Left lung (tissue), 10 donors: ENCODE data around the gene PCNA. TPM values are rescaled to one million over a fixed set of nuclear protein-coding genes. Genes with fewer than 3 reads are reported as not detected.

Experiments
- ATAC-seq: fragments of 200-7000 bp; cut with Tn5 transposase; one replicate; pipeline ENCODE4 v1.9.1; 2020; ENCODE audit warnings: moderate library complexity
- DNase-seq, 4 donors: peaks; one replicate each; pipeline ENCODE4 v3.0.0-alpha.2; 2013 to 2020
- H3K27ac ChIP-seq, 2 donors: fragments of 200-600 bp; sonication (generic) in 1 of 2; one replicate each; pipeline versions ENCODE4 v1.5.0 to v1.8.0; 2020 to 2021
- H3K27me3 ChIP-seq, 2 donors: fragments of 200-600 bp; sonication (generic) in 1 of 2; one replicate each; pipeline versions ENCODE4 v1.5.0 to v1.8.0; 2020 to 2021
- H3K36me3 ChIP-seq, 2 donors: fragments of 200-600 bp; sonication (generic) in 1 of 2; one replicate each; pipeline versions ENCODE4 v1.5.0 to v1.8.0; 2020 to 2021
- H3K4me1 ChIP-seq, 2 donors: fragments of 200-600 bp; one replicate each; pipeline ENCODE4 v1.8.0; 2021
- H3K4me3 ChIP-seq, 2 donors: fragments of 200-600 bp; sonication (generic) in 1 of 2; one replicate each; pipeline versions ENCODE4 v1.5.0 to v1.8.0; 2020 to 2021; ENCODE audit warnings: mild to moderate bottlenecking in 1 of 2
- H3K9me3 ChIP-seq, 2 donors: fragments of 200-600 bp; sonication (generic) in 1 of 2; one replicate each; pipeline versions ENCODE4 v1.5.0 to v1.8.0; 2020 to 2021
- intact Hi-C, 2 donors: fragments of 100-400 bp; cut with DNase I; formaldehyde crosslinking; loops; one replicate each; pipeline versions ENCODE4 v1.11.2 to v1.14.2; 2022
- polyA plus RNA-seq, 6 donors: library from polyadenylated mRNA; unstranded; fragments of 120-200 nt; gene quantifications; one replicate each; pipeline ENCODE4 v1.2.1, GENCODE V29; 2013; ENCODE audit not compliant: insufficient read length in 6 of 6
- total RNA-seq, 2 donors: library from RNA; stranded (reverse); fragmentation: NEBNext Ultra II Directional; extraction: Animal tissue kit (Norgen Biotek cat#: 25700); gene quantifications; one replicate each; pipeline ENCODE4 v1.2.1, GENCODE V29; 2021
- TF ChIP-seq, protein P1 (sequence below), 2 donors: fragments of 200-600 bp; sonication (generic) in 1 of 2; IDR thresholded peaks; one replicate each; pipeline versions ENCODE4 v1.5.0 to v1.8.0; 2021; ENCODE audit warnings: antibody characterized with exemption in 2 of 2
- donor health status: DM: no; HTN: yes; CAD: no.
- donor health status: DM: no; HTN: no; CAD: no.

PCNA gene
- total and polyA plus RNA-seq, 8 donors, result 80.4 to 171 (median 130) TPM

DNA sequence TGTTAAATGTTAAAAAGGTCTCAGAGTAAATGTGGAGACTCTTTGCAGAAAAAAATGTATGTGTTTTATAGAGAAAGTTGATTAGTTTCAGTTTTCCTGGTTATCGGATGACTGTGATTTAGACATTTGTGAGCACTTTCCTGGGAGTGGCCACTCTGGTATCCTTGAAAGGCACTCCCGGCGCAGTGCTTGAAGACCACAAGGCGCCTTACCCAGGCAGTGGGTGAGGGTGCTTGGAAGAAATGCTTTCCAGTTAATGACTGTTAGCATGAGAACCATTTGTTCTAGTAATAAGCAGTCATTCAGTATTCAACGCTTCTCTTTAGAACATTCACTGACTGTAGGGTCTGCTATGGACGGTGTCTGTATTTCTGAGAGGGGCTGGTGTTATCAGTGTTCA, 14.2 kb upstream of the PCNA start:
- DNase-seq (peak in 1 of 4 donors; percentile 63), ATAC-seq (peak; percentile 97)
- Histone ChIP-seq H3K4me1 (peaks cover 9 to 26% of the 10 kb centered on the region in 2 donors), H3K27me3 (no peaks in the 10 kb centered on the region), H3K27ac (peak overlapping the region in 1 of 2 donors; percentile 16), H3K36me3 (no peaks in the 10 kb centered on the region), H3K4me3 (no peak overlapping the region), H3K9me3 (no peaks in the 10 kb centered on the region)
- TF ChIP-seq, protein P1, sequence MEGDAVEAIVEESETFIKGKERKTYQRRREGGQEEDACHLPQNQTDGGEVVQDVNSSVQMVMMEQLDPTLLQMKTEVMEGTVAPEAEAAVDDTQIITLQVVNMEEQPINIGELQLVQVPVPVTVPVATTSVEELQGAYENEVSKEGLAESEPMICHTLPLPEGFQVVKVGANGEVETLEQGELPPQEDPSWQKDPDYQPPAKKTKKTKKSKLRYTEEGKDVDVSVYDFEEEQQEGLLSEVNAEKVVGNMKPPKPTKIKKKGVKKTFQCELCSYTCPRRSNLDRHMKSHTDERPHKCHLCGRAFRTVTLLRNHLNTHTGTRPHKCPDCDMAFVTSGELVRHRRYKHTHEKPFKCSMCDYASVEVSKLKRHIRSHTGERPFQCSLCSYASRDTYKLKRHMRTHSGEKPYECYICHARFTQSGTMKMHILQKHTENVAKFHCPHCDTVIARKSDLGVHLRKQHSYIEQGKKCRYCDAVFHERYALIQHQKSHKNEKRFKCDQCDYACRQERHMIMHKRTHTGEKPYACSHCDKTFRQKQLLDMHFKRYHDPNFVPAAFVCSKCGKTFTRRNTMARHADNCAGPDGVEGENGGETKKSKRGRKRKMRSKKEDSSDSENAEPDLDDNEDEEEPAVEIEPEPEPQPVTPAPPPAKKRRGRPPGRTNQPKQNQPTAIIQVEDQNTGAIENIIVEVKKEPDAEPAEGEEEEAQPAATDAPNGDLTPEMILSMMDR (IDR thresholded peaks at IDR 0.05), result no peak
- intact Hi-C loops, result no loop called here

DNA sequence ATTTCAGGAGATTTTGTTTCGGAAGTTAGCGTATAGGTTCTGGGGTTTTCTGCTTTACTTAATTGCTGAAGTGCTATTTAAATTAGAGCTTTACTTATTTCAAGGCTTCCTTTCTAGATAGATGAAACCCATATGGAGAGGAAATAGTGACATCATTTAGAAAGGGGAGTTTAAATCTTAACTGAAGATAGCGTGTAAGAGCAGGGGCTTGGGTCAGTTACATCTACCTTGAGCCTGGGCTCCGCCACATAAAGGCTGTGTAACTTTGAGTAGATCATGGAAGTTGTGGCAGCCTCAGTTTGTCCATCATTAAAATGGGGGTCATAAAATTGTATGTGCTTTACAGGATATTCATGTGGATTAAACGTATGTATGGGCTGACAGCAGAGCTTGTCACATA, 11.7 kb upstream of the PCNA start:
- H3K4me3 ChIP-seq, result no peak overlapping the region
- DNase-seq, result no peak
- H3K4me1 ChIP-seq, result peaks cover 19 to 40% of the 10 kb centered on the region in 2 donors
- no peak for ATAC-seq
- no peaks in the 10 kb centered on the region for H3K9me3 ChIP-seq
- H3K27ac ChIP-seq, result no peak overlapping the region
- intact Hi-C loops, result no loop called here
- no peaks in the 10 kb centered on the region for H3K27me3 ChIP-seq
- no peaks in the 10 kb centered on the region for H3K36me3 ChIP-seq
- TF ChIP-seq, protein P1 (IDR thresholded peaks at IDR 0.05), result no peak

DNA sequence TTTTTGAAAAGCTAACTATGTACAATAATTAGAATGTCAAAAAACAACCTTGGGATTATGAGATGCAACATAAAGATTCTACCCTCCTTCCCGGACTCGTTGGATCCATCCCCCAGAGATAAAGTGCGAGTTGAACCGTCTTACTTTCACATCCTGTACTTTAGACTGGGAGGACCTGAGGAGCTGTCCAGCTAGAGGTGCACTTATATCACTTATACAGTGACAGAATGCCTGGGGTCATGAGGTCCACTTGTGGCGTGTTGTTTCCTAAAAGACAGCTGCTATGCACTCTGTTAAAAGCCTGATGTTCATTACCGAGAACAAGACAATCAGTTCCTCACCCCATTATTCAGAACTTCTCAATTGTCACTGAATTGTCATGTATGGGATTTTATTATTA, 9.1 kb upstream of the PCNA start:
- ATAC-seq, result no peak
- Histone ChIP-seq H3K4me3 (peak overlapping the region in 1 of 2 donors; percentile 94), H3K27ac (peak overlapping the region in 1 of 2 donors; percentile 97), H3K27me3 (no peaks in the 10 kb centered on the region), H3K36me3 (no peaks in the 10 kb centered on the region), H3K9me3 (no peaks in the 10 kb centered on the region), H3K4me1 (peaks cover 14 to 39% of the 10 kb centered on the region in 2 donors)
- DNase-seq, result no peak
- TF ChIP-seq, protein P1 (IDR thresholded peaks at IDR 0.05), result no peak
- intact Hi-C loops, result loop anchor here in 1 of 2 donors (5.0 kb wide), 1 partner anchor 63 kb away; no protein-coding TSS in a partner anchor

DNA sequence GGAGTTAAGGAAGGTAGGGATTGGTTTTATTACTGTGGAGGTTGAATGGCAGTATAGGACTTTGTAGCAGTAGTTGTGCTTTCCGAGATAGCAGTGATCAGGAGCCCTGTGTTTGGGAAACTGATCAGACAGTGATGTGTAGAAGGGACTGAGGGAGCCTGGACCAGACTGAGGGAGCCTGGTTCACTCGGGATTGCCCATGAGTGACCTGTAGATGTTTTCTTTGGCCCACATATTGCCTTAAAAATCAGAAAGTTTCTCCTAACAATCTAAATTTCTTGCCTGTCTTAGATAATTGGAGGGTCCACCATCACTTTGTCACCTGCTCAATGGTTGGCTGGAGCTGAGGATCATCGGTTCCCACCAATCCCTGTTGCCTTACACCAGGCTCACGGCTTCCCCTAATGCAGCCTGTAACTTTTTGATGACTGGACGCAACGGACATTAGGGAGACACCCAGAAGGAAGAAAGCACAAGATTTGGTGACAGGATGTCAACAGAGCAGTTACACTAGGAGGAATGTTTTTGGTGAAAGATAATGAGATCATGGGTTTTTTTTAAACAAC, 8.2 kb upstream of the PCNA start:
- intact Hi-C loops, result loop anchor here in 1 of 2 donors (5.0 kb wide), 1 partner anchor 64 kb away; no protein-coding TSS in a partner anchor
- peak overlapping the region; percentile 93 to 94 for H3K4me3 ChIP-seq
- peak overlapping the region; percentile 93 to 97 for H3K27ac ChIP-seq
- no peak for ATAC-seq
- peaks cover 14 to 33% of the 10 kb centered on the region in 2 donors for H3K4me1 ChIP-seq
- DNase-seq, result no peak
- no peaks in the 10 kb centered on the region for H3K36me3 ChIP-seq
- no peaks in the 10 kb centered on the region for H3K9me3 ChIP-seq
- TF ChIP-seq, protein P1 (IDR thresholded peaks at IDR 0.05), result no peak
- no peaks in the 10 kb centered on the region for H3K27me3 ChIP-seq

DNA sequence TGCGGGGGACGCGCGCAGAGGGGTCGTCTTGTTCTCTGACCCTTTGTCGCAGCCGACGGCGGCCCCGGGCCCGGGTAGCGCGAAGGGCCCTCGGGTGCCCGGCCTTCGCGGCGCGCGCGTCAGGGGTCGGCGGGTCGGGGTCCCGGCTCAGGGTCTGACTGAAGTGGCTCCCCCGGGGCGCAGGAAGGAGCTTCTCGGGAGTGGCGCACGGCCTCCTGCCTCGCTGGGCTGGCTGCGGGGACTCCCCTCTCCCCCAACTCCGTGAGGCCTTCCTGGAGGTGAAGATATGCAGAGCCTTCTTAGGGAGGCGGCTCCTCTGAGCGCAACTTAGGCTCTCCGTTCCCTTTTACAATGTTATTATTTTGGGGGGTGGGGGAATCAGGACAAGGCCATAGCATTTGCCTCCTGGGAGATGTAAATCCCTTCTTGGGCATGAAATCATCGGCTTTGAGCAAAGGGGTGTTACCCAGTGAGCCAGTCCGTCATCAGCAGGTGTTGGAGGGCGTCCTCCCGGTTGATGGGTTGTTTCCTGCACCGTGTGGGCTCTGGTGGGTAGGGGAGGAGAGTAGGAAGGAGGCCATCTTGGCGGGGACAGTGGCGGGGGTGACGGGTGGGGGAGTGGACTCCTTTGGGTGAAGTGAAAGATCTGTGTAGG, 7.6 kb upstream of the PCNA start:
- Histone ChIP-seq H3K27me3 (no peaks in the 10 kb centered on the region), H3K9me3 (no peaks in the 10 kb centered on the region), H3K36me3 (no peaks in the 10 kb centered on the region), H3K4me3 (peak overlapping the region; percentile 93 to 94), H3K27ac (peak overlapping the region; percentile 93 to 97), H3K4me1 (peaks cover 14 to 33% of the 10 kb centered on the region in 2 donors)
- ATAC-seq (peak; percentile 16), DNase-seq (peak; percentile 46 to 92 (median 72))
- intact Hi-C loops, result loop anchor here in 1 of 2 donors (5.0 kb wide), 1 partner anchor 65 kb away; no protein-coding TSS in a partner anchor
- TF ChIP-seq, protein P1 (IDR thresholded peaks at IDR 0.05), result no peak
